DMS 273 (cell line): Measurements from ENCODE around the gene SENP1.

Experiments used
- DNase-seq: peaks from one replicate; lab custom pipeline; 2025; ENCODE audit not compliant: unreplicated experiment; lab: John Stamatoyannopoulos, UW

The SENP1 gene

DNA sequence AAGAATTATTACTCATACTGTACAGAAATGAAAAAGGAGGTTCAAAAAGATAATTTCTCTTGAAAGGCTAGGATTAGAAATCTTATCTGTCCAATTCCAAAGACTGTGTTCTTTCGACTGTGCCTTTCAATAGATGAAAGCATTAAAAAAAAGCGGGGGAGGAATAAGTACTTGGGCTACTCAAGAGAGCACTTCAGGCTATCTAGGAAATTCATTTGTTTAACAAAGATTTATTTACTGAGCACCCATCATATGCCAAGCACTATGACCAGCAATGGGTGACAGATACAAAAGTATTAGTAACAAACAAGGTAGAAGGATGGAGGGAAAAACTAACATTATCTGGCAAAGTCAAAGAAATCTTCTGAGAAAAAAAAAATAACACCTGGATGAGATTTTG, 37.4 kb downstream of the SENP1 start:
- DNase-seq, result no peak

GRCh38 chr12:48067250-48067938, 38.5 kb downstream of the SENP1 start:
- DNase-seq, result no peak

GRCh38 chr12:48065041-48065440, 40.8 kb downstream of the SENP1 start:
- DNase-seq, result no peak

- DNase-seq, result no peak
Observed at GRCh38 chr12:48063530-48063929, 42.3 kb downstream of the SENP1 start.

- no peak for DNase-seq
Observed at GRCh38 chr12:48061938-48062719, 43.8 kb downstream of the SENP1 start.

DNA sequence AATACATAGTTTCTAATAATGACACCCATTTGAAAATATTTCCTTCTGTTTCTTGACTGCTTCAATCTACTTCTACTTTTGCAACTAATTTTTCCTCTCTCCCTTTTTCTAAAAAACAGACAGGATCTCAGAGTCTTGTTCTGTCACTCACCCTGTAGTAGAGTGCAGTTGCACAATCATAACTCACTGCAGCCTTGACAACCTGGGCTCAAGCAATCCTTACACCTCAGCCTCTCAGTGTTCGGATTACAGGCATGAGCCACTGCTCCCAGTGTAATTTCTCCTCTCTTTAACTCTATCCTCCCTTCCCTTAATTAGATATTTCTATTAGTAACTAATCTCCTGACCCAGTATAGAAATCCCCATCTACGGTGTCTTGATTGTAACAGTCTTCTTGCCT, 45.4 kb downstream of the SENP1 start:
- no peak for DNase-seq

DNA sequence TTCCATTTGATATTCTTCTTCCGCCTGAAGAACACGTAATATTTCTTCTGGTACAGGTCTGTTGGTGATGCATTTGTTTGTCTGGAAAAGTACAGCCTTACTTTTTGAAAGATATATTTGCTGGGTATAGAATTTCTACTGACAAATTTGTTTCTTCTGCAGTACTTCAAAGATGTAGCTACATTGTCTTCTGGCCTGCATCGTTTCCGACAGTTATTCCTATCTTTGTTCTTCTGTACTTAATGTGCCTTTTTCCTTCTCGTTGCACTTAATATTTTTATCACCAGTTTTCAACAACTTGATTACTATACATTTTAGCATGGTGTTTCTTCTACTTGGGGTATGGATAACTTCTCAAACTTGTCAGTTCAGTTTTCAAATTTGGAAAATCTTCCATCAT, 47.1 kb downstream of the SENP1 start:
- no peak for DNase-seq

- no peak for DNase-seq
Observed at GRCh38 chr12:48054955-48055821, 50.7 kb downstream of the SENP1 start.

DNA sequence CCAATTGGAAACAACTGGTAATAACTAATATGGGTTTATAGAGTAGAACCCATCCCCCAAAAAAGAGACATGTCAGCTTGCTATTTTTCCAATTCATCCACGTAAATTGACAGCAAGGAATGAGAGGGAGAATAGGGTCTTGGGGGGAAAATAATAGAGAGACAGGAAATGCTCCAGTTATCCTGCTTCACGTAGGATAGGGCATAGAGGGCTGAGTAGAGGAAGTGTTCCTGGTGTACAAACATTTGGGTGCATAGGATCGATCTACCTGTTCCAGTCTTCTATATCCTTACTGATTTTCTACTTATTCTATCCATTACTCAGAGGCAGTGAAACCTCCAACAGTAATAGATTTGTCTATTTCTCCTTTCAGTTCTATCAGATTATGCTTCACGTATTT, 52.0 kb downstream of the SENP1 start:
- DNase-seq, result no peak

GRCh38 chr12:48053122-48053521, 52.8 kb downstream of the SENP1 start:
- DNase-seq, result no peak

GRCh38 chr12:48051681-48052080, 54.2 kb downstream of the SENP1 start:
- no peak for DNase-seq

DNA sequence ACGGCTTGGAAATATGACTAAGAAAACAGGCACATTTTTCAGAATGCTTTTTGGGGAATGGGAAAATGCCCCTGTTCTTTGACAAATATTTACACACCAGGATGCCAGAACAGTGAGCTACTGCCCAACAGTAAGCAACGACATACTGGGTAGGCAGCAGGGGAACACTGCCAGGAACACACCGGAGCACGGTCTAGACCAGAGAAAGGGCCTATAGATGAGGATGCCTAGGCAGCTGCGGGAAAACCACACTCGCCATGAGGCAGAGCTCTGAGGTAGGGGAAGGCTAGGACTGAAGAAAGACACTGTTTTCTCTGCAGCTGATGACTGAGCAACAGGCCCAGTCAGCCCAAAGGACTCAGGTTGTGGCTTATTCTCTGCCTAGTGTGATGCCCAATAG, 55.7 kb downstream of the SENP1 start:
- DNase-seq, result no peak

GRCh38 chr12:48045965-48046518, 59.8 kb downstream of the SENP1 start:
- DNase-seq, result no peak

DNA sequence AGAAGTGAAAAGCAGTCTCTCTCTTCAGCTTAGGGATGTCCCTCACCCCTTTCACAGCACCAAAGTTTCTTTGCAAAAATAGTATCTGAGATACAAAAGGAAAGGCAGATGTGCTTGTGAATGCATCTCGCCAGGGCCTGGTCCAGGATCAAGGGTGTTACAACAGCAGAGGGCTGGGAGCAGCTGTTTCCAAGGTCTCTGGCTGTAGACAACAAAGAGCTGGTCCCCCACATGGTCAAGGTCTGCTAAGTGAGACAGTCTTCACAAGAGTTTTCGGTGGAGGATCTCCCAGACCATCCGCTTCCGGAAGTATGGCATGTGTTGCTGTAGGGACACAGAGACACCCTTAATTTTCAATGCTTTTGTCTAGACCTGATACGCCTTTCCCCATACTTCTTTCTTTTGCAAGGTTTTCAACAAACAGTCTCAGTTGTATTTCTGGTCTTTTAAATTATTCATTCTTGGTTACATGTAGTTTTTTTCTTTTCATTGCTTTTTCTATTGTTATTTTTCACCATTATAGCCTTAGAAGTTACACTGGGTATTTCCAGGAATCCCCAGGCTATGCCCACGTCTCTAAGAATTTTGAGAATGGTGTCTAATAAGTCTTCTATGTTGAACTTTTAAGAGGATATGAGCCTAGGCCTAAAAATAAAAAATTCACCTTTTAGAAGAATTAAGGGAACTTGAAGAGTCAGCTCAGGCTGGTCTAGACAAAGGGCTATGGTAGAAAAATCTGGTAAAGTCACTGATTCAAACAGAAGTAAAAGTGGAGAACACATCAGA, 60.6 kb downstream of the SENP1 start:
- no peak for DNase-seq

DNA sequence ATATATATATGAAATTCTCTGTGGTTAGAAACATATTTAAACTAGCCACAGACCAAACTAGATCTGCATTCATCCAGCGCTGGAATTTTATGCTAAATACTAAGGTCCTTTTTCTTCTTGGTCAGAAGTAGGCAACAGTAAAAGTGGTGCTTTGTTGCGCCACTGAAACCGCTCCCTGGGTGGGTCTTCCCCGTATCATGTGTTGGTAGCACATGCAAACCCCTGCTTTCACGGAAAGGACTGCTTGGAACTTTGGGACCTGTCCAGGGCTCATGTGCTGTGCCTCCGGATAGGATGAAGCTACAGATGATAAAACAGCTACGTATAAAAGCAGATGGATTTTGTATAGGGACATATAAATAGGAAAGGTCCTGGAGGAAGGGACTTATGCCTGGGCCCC, 61.5 kb downstream of the SENP1 start:
- no peak for DNase-seq

DNA sequence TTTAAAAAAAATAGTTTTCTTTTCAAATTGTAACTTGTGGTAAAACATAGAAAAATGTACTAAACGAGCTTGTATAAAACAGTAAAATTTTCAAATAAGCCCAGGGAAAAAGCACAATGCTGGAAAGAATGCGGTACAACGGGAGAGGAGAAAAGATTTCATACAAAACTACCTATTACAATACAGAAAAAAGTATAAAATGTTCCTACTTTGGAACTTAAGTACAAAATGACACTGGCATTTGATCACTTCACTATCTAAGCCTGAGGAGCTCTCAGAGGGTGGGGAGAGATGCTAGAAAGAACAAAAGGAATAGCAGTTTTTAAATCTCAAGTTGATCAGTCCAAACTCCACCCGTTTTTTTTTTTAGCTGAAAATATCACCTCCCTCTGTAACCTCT, 62.1 kb downstream of the SENP1 start:
- no peak for DNase-seq

DNA sequence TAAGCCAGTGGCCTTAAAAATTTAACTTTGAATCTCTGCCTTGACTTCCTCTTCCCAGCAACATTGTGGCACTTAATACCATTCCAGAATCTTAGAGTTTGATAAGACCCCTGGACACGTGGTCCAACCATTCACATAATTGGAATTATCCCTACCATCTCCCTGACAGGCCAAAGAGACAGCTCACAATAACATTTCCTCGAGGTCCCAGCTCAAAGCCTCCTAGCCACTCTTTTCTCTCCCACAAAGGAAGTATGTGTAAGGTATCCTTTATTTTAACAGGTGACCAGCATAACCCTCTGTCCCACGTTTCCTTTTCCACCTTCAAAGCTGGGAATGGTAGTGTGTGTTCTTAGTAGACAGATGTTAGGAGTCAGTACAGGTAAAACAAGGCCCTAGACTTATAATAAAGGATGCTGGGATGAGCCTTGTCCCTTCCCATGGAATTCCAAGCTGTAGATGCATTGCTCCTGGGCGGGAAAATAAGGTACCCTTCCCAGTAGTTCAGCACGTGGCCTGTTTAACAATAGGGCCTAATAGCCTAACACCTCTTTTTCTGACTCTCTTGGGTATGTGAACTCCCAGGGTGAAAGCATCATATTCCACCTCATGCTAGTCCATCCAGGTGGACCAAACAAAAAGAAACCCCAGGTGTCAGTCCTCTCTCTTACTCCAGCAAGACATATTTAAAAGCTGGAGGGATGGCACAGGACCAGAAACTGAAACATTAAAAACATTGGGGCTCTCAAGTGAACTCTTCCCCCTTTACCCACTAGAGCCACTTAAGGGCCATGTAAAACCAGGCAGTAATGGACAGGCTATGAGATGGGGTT, 64.1 kb downstream of the SENP1 start:
- DNase-seq, result no peak

- DNase-seq, result no peak
Observed at GRCh38 chr12:48040354-48040753, 65.5 kb downstream of the SENP1 start.

DNA sequence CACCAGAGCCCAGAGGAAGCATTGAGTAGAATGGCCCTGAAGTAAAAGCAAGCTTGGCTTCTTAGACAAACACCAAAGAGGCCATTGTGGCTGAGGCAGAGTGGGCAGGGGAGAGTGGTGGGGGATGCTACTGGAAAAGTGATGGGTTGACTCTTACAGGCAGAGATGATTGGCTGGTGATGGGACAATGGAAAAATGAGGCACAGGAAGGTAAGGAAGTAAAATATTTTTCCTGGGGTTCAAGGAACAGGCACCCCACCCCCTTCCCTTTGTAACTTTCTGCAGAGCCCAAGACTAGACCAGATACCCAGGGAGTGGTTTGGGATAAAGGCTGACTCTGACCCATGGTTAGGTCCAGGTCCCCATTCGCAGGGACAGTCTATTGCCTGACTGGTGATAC, 66.7 kb downstream of the SENP1 start:
- no peak for DNase-seq

DNA sequence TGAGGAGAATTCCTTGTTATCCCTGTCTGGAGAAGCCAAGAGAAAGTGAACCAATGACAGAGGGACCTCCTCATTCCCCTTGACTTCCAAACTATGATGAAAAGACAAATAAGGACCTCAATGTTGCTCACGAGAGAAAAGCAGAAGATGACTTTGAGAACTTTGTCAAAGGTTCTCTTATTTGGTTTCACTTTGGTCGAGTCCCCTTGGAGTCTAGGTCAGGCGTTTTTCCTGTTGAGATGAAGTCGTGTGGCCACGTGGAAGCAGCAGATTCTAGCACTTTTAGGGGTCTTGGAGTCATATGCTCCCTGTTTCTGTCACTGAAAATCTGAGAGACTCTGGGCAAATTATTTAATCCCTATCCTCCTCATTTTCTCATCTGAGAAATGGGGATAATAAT, 67.8 kb downstream of the SENP1 start:
- DNase-seq, result no peak
